Transverse colon (tissue), 3 donors: ENCODE measurements around the gene UNC5A.

Experiments
- CTCF ChIP-seq, 5 experiments: fragments of 200-600 bp in 3 of 5; fragments of 450-650 bp in 2 of 5; sonication (generic) in 3 of 5; IDR thresholded peaks; 1 replicate in 2 of 5; 2 replicates in 3 of 5; pipeline ENCODE4 v1.5.1; 2016 to 2017; ENCODE audit warnings: antibody characterized with exemption in 5 of 5, inconsistent platforms in 3 of 5, mild to moderate bottlenecking in 2 of 5, moderate library complexity in 1 of 5
- POLR2A ChIP-seq: fragments of 450-650 bp; IDR thresholded peaks from one replicate; pipeline ENCODE4 v1.6.1; 2016; ENCODE audit warnings: antibody characterized with exemption, mild to moderate bottlenecking, moderate library complexity

GRCh38 chr5:176780176-176781053 is 29.9 kb upstream of the UNC5A start:
- TF ChIP-seq CTCF (IDR thresholded peaks at IDR 0.05) (no peak), POLR2A (no peak)
